Endodermal cell (in vitro differentiated cells): Measurements from ENCODE around the gene IGFBPL1. TPM values are rescaled to one million over a fixed set of nuclear protein-coding genes. Genes with fewer than 3 reads are reported as not detected.

ENCODE experiments used
- DNase-seq: peaks from one replicate; pipeline ENCODE4 v3.0.0-alpha.2; 2017
- H3K27ac ChIP-seq: 2 replicates; pipeline ENCODE4 v1.5.1; 2013; ENCODE audit warnings: mild to moderate bottlenecking, low read depth, low read length, moderate library complexity
- H3K27me3 ChIP-seq: 2 replicates; pipeline ENCODE4 v1.6.1; 2013; ENCODE audit warnings: mild to moderate bottlenecking, low read length, moderate library complexity; ENCODE audit not compliant: insufficient read depth, control insufficient read depth, poor library complexity, severe bottlenecking
- H3K36me3 ChIP-seq: 2 replicates; pipeline ENCODE4 v1.7.0; 2013; ENCODE audit warnings: mild to moderate bottlenecking, low read length, moderate library complexity; ENCODE audit not compliant: control insufficient read depth, insufficient read depth
- H3K4me1 ChIP-seq: one replicate; pipeline ENCODE4 v1.7.0; 2013; ENCODE audit warnings: low read length; ENCODE audit not compliant: control insufficient read depth, insufficient read depth
- H3K4me3 ChIP-seq: 2 replicates; pipeline ENCODE4 v1.5.1; 2013; ENCODE audit warnings: mild to moderate bottlenecking, low read length, moderate library complexity
- H3K9ac ChIP-seq: 2 replicates; pipeline ENCODE4 v1.6.1; 2013; ENCODE audit warnings: mild to moderate bottlenecking, low read length, moderate library complexity; ENCODE audit not compliant: poor library complexity, severe bottlenecking; ENCODE audit errors: extremely low read depth
- H3K9me3 ChIP-seq: 2 replicates; pipeline ENCODE4 v1.6.1; 2013; ENCODE audit warnings: mild to moderate bottlenecking, low read length, moderate library complexity; ENCODE audit not compliant: control insufficient read depth
- H3K27ac Mint-ChIP-seq: 2 replicates; pipeline ENCODE4 v1.8.0; 2020; ENCODE audit warnings: mixed read lengths
- H3K27me3 Mint-ChIP-seq: 2 replicates; pipeline ENCODE4 v1.8.0; 2021; ENCODE audit warnings: mild to moderate bottlenecking, mixed read lengths; ENCODE audit not compliant: insufficient read depth
- H3K36me3 Mint-ChIP-seq: 2 replicates; pipeline ENCODE4 v1.8.0; 2020; ENCODE audit warnings: low read depth, mixed read lengths
- H3K4me1 Mint-ChIP-seq: 2 replicates; pipeline ENCODE4 v1.8.0; 2020; ENCODE audit warnings: mixed read lengths
- H3K4me3 Mint-ChIP-seq: 2 replicates; pipeline ENCODE4 v1.8.0; 2020; ENCODE audit warnings: mild to moderate bottlenecking, moderate library complexity, mixed read lengths
- H3K9me3 Mint-ChIP-seq: 2 replicates; pipeline ENCODE4 v1.8.0; 2020; ENCODE audit warnings: mild to moderate bottlenecking, mixed read lengths
- WGBS, 2 experiments: methylation state at CpG; one replicate each; pipeline versions ENCODE4 v1.1.5 to v1.1.7; 2013; ENCODE audit warnings: missing lambda C conversion rate in 2 of 2, mixed read lengths in 1 of 2; ENCODE audit not compliant: insufficient coverage in 1 of 2, insufficient read length in 1 of 2; 5-methylcytosine and 5-hydroxymethylcytosine counted together
- total RNA-seq, 2 donors: library from RNA; stranded (reverse); fragmentation: NEBNext Ultra II Directional in 1 of 2; extraction: Animal tissue kit (Norgen Biotek cat#: 25700) in 1 of 2; gene quantifications; 2 replicates in 1 of 2; 3 replicates in 1 of 2; pipeline ENCODE4 v1.2.1, GENCODE V29; 2021
- TF ChIP-seq, protein P1 (sequence below): fragments of 200-600 bp; sonication (generic); conservative IDR thresholded peaks from 2 replicates; pipeline ENCODE4 v1.5.0; 2021; ENCODE audit warnings: antibody characterized with exemption, mild to moderate bottlenecking

IGFBPL1 gene
- total RNA-seq, 2 donors from 2014 or later: 40.5 to 90.3 TPM

DNA sequence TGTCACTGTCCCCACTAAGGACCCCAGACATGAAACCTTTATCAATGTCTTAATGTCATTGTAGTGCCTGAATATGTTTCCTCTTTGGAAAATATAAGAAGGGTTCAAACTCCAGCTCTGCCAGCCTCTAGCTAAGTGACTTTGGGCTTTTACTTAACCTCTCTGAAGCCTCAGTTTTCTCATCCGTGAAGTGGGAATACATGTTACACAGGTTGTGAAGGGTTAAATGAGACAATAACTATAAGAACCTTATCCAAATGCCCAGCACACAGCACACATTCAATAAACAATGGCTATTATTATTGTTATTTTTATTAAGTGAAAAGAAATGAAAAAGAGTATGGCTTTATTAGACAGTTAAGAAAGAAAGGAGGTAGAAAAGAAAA lies 15.7 kb upstream of the IGFBPL1 start:
- Mint-ChIP-seq H3K9me3 (peaks cover 3% of the 10 kb centered on the region), H3K36me3 (no peaks in the 10 kb centered on the region), H3K4me1 (peaks cover 17% of the 10 kb centered on the region), H3K27ac (no peak overlapping the region), H3K27me3 (no peaks in the 10 kb centered on the region), H3K4me3 (no peak overlapping the region)
- Histone ChIP-seq H3K36me3 (no peaks in the 10 kb centered on the region), H3K27ac (no peak overlapping the region), H3K4me3 (no peak overlapping the region), H3K9ac (no peak overlapping the region), H3K9me3 (peaks cover 11% of the 10 kb centered on the region), H3K4me1 (peaks cover 2% of the 10 kb centered on the region), H3K27me3 (no peaks in the 10 kb centered on the region)
- DNase-seq: no peak
- 100% methylated on average over 1 of the region's 1 CpG; no CpG with 5 or more reads in 1 of the 2 experiments for WGBS, 2 experiments
- TF ChIP-seq, protein P1, sequence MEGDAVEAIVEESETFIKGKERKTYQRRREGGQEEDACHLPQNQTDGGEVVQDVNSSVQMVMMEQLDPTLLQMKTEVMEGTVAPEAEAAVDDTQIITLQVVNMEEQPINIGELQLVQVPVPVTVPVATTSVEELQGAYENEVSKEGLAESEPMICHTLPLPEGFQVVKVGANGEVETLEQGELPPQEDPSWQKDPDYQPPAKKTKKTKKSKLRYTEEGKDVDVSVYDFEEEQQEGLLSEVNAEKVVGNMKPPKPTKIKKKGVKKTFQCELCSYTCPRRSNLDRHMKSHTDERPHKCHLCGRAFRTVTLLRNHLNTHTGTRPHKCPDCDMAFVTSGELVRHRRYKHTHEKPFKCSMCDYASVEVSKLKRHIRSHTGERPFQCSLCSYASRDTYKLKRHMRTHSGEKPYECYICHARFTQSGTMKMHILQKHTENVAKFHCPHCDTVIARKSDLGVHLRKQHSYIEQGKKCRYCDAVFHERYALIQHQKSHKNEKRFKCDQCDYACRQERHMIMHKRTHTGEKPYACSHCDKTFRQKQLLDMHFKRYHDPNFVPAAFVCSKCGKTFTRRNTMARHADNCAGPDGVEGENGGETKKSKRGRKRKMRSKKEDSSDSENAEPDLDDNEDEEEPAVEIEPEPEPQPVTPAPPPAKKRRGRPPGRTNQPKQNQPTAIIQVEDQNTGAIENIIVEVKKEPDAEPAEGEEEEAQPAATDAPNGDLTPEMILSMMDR: no peak

- Mint-ChIP-seq H3K36me3 (no peaks in the 10 kb centered on the region), H3K4me1 (peaks cover 22% of the 10 kb centered on the region), H3K4me3 (no peak overlapping the region), H3K9me3 (peaks cover 3% of the 10 kb centered on the region), H3K27me3 (no peaks in the 10 kb centered on the region), H3K27ac (no peak overlapping the region)
- peaks cover 11% of the 10 kb centered on the region for H3K9me3 ChIP-seq
- 75 to 96% methylated on average over 1 to 3 of the region's 3 CpGs for WGBS, 2 experiments
- no peak overlapping the region for H3K9ac ChIP-seq
- H3K36me3 ChIP-seq: no peaks in the 10 kb centered on the region
- TF ChIP-seq, protein P1: no peak
- H3K4me1 ChIP-seq: peaks cover 7% of the 10 kb centered on the region
- DNase-seq: no peak
- no peaks in the 10 kb centered on the region for H3K27me3 ChIP-seq
- no peak overlapping the region for H3K4me3 ChIP-seq
- H3K27ac ChIP-seq: no peak overlapping the region
Observed at GRCh38 chr9:38439291-38439915, 15.1 kb upstream of the IGFBPL1 start.

- H3K9ac ChIP-seq: no peak overlapping the region
- H3K27ac ChIP-seq: no peak overlapping the region
- H3K4me1 Mint-ChIP-seq: peaks cover 26% of the 10 kb centered on the region
- 89% methylated on average over 11 of the region's 11 CpGs for WGBS, 2 experiments
- H3K4me1 ChIP-seq: peaks cover 14% of the 10 kb centered on the region
- H3K27ac Mint-ChIP-seq: no peak overlapping the region
- no peaks in the 10 kb centered on the region for H3K27me3 ChIP-seq
- no peaks in the 10 kb centered on the region for H3K27me3 Mint-ChIP-seq
- H3K9me3 ChIP-seq: peaks cover 11% of the 10 kb centered on the region
- TF ChIP-seq, protein P1: no peak
- DNase-seq: no peak
- no peak overlapping the region for H3K4me3 ChIP-seq
- H3K36me3 ChIP-seq: no peaks in the 10 kb centered on the region
- H3K4me3 Mint-ChIP-seq: no peak overlapping the region
- no peaks in the 10 kb centered on the region for H3K36me3 Mint-ChIP-seq
- peaks cover 3% of the 10 kb centered on the region for H3K9me3 Mint-ChIP-seq
Observed at GRCh38 chr9:38437193-38437823, 13.1 kb upstream of the IGFBPL1 start.
